C4-2B (cell line): ENCODE results near the gene USPL1.
A peak's percentile ranks its signal among the peaks of the same experiment; 100 is the strongest.

ENCODE experiments used
- H3K27ac ChIP-seq: fragments of 450-650 bp; 2 replicates; pipeline ENCODE4 v1.5.1; 2017
- CTCF ChIP-seq: fragments of 450-650 bp; conservative IDR thresholded peaks from 2 replicates; pipeline ENCODE4 v1.5.1; 2017; ENCODE audit warnings: mild to moderate bottlenecking
- ZFX ChIP-seq: fragments of 450-650 bp; IDR thresholded peaks from 2 replicates; pipeline ENCODE4 v1.6.1; 2017

Gene USPL1

GRCh38 chr13:30671271-30671815 is 53.6 kb downstream of the USPL1 start:
- TF ChIP-seq CTCF (no peak), ZFX (no peak)
- no peak overlapping the region for H3K27ac ChIP-seq

- peak overlapping the region; percentile 53 for H3K27ac ChIP-seq
- peak; percentile 98 for TF ChIP-seq CTCF
- no peak; the same call in 1 of the 2 replicates for TF ChIP-seq ZFX
These were observed 56.2 kb downstream of the USPL1 start for GRCh38 chr13:30673669-30674521.

GRCh38 chr13:30675717-30676116 is 58.0 kb downstream of the USPL1 start:
- TF ChIP-seq ZFX (no peak), CTCF (no peak)
- H3K27ac ChIP-seq, result no peak overlapping the region

- peak; percentile 57 for TF ChIP-seq CTCF
- no peak for TF ChIP-seq ZFX
- H3K27ac ChIP-seq, result no peak overlapping the region
These were observed 59.0 kb downstream of the USPL1 start for GRCh38 chr13:30676672-30677071.

- H3K27ac ChIP-seq, result no peak overlapping the region
- TF ChIP-seq ZFX (no peak), CTCF (peak; percentile 78)
These were observed 62.0 kb downstream of the USPL1 start for GRCh38 chr13:30679483-30680330.

- no peak for TF ChIP-seq CTCF
- TF ChIP-seq ZFX, result no peak
- no peak overlapping the region for H3K27ac ChIP-seq
These were observed 64.1 kb downstream of the USPL1 start for GRCh38 chr13:30681843-30682242.
